TTC549 (cell line): ENCODE results near the gene GLT8D1.

Experiments
- FAIRE-seq: peaks from 2 replicates; lab custom pipeline; 2012; peaks lifted over from hg19 to GRCh38; lab: Jason Lieb, UNC

GLT8D1 gene

GRCh38 chr3:52712291-52713212 is 7.0 kb upstream of the GLT8D1 start:
- no peak for FAIRE-seq

GRCh38 chr3:52710512-52710911 is 4.9 kb upstream of the GLT8D1 start:
- FAIRE-seq = no peak

GRCh38 chr3:52707585-52707984 is 2.0 kb upstream of the GLT8D1 start:
- FAIRE-seq = no peak

- no peak for FAIRE-seq
Measured at GRCh38 chr3:52705438-52705687, 228 bp downstream of the GLT8D1 start.

GRCh38 chr3:52704611-52705437 is 767 bp downstream of the GLT8D1 start:
- FAIRE-seq = no peak

- no peak for FAIRE-seq
Measured at GRCh38 chr3:52703341-52703740, 2.2 kb downstream of the GLT8D1 start.

GRCh38 chr3:52697632-52697965 is 8.0 kb downstream of the GLT8D1 start:
- FAIRE-seq = no peak

GRCh38 chr3:52696830-52697631 is 8.6 kb downstream of the GLT8D1 start:
- no peak for FAIRE-seq

- FAIRE-seq = no peak
Measured at GRCh38 chr3:52695798-52696671, 9.6 kb downstream of the GLT8D1 start.

- no peak for FAIRE-seq
Measured at GRCh38 chr3:52694528-52695189, 10.9 kb downstream of the GLT8D1 start.

GRCh38 chr3:52693071-52693470 is 12.5 kb downstream of the GLT8D1 start:
- FAIRE-seq = no peak

- no peak for FAIRE-seq
Measured at GRCh38 chr3:52690560-52690959, 15.0 kb downstream of the GLT8D1 start.

- no peak for FAIRE-seq
Measured at GRCh38 chr3:52689151-52689550, 16.4 kb downstream of the GLT8D1 start.

GRCh38 chr3:52688266-52688665 is 17.3 kb downstream of the GLT8D1 start:
- FAIRE-seq = no peak

- FAIRE-seq = peak; percentile 57
Measured at GRCh38 chr3:52685709-52686691, 19.6 kb downstream of the GLT8D1 start, which contains the start of the genes GNL3 and PBRM1. TSS of gene GNL3 (plus strand) at chr3:52686032. CDS start at chr3:52686093, 61 bp downstream. TSS of gene PBRM1 (minus strand) at chr3:52685913.

GRCh38 chr3:52685285-52685708 is 20.3 kb downstream of the GLT8D1 start:
- no peak for FAIRE-seq

- no peak for FAIRE-seq
Measured at GRCh38 chr3:52684184-52684583, 21.4 kb downstream of the GLT8D1 start.

GRCh38 chr3:52683611-52684010 is 22.0 kb downstream of the GLT8D1 start:
- no peak for FAIRE-seq

- no peak for FAIRE-seq
Measured at GRCh38 chr3:52682016-52682415, 23.6 kb downstream of the GLT8D1 start.

GRCh38 chr3:52681596-52681995 is 24.0 kb downstream of the GLT8D1 start:
- FAIRE-seq = no peak
